LNCAP (cell line): ENCODE data around the gene SEH1L.

ENCODE experiments used
- TF ChIP-seq, protein P1 (sequence below): fragments of 450-650 bp; IDR thresholded peaks from 2 replicates; pipeline ENCODE4 v1.5.1; 2017; ENCODE audit warnings: mild to moderate bottlenecking

SEH1L gene

GRCh38 chr18:12968115-12968514 lies 20.3 kb downstream of the SEH1L start:
- TF ChIP-seq, protein P1, sequence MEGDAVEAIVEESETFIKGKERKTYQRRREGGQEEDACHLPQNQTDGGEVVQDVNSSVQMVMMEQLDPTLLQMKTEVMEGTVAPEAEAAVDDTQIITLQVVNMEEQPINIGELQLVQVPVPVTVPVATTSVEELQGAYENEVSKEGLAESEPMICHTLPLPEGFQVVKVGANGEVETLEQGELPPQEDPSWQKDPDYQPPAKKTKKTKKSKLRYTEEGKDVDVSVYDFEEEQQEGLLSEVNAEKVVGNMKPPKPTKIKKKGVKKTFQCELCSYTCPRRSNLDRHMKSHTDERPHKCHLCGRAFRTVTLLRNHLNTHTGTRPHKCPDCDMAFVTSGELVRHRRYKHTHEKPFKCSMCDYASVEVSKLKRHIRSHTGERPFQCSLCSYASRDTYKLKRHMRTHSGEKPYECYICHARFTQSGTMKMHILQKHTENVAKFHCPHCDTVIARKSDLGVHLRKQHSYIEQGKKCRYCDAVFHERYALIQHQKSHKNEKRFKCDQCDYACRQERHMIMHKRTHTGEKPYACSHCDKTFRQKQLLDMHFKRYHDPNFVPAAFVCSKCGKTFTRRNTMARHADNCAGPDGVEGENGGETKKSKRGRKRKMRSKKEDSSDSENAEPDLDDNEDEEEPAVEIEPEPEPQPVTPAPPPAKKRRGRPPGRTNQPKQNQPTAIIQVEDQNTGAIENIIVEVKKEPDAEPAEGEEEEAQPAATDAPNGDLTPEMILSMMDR: no peak

GRCh38 chr18:12968619-12969018 lies 20.8 kb downstream of the SEH1L start:
- TF ChIP-seq, protein P1: no peak

DNA sequence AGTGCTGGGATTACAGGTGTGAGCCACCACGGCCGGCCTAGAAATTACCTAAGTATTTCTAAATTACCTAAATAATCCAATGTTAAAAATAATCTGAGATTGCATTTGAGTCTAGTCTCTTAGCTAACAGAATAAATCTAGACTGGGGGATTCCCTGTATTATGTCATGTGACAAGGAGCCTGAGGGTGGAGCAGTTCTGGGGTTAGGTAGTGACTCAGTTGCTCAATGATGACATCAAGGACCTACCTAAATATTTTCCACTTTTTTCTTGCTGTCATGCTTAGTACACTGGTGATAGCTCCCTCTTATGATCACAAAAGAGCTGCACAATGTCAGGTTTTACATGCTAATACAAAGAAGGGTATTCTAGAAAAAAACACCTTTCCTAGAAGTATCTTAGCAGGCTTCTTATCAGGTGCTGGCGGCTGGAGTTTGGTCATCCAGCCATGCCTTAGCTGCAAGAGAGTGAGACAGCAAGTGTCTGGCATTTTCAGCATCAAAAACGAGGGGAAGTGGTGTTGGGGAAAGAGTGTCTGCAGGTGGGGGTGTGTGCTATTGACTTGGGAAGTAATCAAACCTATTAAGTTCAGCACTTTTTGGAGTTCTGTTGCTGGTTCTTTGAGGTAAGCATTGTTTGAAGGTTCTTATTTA lies 25.9 kb downstream of the SEH1L start:
- TF ChIP-seq, protein P1: no peak

- TF ChIP-seq, protein P1: no peak
Measured at GRCh38 chr18:12975488-12975887, 27.7 kb downstream of the SEH1L start.

DNA sequence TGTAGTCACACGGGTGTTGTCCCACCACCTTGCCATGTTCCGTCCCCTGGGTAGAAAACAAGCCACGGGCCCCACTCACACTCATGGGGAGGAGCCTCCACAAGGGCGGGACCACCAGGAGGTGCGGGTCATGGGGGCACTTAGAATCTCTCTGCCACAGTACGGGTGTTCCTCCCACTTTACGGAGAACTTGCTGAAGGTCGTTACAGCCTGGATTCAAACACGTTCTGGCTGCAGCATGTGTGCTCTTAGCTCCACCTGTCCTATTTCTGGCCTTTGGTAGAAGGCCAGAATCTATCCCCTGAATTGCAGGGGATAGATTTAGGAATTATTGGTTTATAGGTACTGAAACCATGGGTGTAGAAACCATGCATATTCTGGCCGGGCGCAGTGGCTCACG lies 28.5 kb downstream of the SEH1L start:
- TF ChIP-seq, protein P1: no peak

DNA sequence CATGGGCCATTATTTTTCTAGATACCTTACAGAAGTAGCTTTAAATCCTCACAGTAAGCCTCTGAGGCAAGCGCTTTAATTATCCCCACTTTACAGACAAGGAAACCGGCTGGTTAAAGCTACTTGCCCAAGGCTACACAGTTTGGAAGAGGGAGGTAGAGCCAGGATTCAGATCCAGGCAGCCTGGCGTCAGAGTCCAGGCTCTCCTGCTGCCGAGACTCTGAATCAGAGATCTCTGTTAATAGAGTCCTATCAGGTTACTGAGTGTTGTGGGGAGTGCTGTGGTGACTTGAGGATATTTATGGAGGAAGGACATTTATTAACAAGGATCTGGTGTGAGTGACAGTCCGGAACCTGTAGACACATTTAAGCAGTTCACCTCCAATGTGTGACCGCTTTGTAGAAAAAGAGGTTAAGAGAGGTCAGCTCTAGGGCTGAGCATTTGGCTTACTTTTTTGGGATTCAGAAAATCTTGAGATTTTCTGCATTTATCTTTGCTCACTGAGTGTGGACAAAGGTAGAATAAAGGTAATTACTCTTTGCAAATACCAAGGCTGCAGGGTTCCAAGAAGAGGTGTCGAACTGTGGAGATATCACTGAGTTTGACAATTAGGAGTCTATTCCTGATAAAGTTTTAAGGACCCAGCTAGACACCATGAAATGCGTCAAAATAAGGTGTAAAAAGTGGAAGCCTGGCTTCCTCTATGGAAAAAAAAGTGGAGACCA lies 41.7 kb downstream of the SEH1L start:
- TF ChIP-seq, protein P1: no peak

DNA sequence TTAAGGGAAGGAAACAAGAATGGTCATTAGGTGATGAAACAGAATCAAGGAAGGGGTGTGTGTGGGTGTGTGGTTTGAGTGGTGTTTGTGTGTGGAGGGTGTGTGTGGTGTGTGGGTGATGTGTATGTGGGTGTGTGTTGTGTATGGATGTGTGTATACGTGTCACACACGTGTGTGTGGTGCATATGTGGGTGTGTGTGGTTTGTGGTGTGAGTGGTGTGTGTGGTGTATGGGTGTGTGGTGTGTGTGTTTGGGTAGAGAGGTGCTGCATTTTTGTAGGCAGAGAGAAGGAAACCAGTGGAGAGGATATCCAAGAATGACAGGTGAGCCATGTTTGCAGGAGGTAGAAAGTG lies 42.3 kb downstream of the SEH1L start:
- TF ChIP-seq, protein P1: no peak
